ENCODE measurements around the gene S100A16. TPM values are rescaled to one million over a fixed set of nuclear protein-coding genes. Genes with fewer than 3 reads are reported as not detected.
"Not testable (repeated sequence)": the region's sequence is repeated elsewhere in the genome, so short reads cannot be mapped to it uniquely, and the experiment has no call there.

S100A16 gene
- total RNA-seq, 5 donors from 2014 or later (not counting 1 experiment from before 2014, with no cell fraction given) = 0.53 to 1.0 (median 0.82) TPM; not detected in 2

DNA sequence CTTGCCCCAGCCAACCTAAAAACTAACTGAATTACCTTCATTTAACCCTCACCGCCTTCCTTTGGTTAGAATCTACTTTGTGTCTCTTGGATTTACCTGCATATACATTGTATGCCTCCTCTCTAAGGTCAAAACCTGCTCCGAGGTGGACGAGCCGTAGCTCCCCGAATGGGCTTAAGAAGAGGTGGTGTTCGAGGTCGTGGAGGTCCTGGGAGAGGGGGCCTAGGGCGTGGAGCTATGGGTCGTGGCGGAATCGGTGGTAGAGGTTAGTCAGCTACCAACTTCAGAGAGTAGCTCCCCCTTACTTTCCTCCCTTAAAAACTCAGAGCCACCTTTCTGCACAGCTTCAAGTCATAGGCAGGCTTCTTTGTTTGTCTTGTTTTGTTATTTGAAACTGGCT lies 30.2 kb upstream of the S100A16 start:
- no peaks in the 10 kb centered on the region for H3K9me3 ChIP-seq
- H3K4me1 ChIP-seq (ENCODE audit: control insufficient read depth in 1 of 2, extremely low read depth in 1 of 2, insufficient read depth in 2 of 2, low read length in 2 of 2) = peaks cover 9 to 30% of the 10 kb centered on the region in 2 experiments
- H3K4me3 ChIP-seq (ENCODE audit: control insufficient read depth in 1 of 2, extremely low read depth in 1 of 2, low read length in 1 of 2) = no peak overlapping the region
- WGBS (ENCODE audit: insufficient coverage) = 93% methylated on average over 3 of the region's 11 CpGs
- Mint-ChIP-seq H3K4me3 (no peak overlapping the region), H3K9me3 (no peaks in the 10 kb centered on the region), H3K27me3 (no peaks in the 10 kb centered on the region), H3K36me3 (peaks cover 50% of the 10 kb centered on the region), H3K4me1 (peaks cover 70 to 74% (median 70%) of the 10 kb centered on the region in 3 donors), H3K27ac (peak overlapping the region; percentile 60 to 87)
- CTCF ChIA-PET = interaction anchor here in 1 of 2 donors (0.6 kb wide), 1 partner anchor 100 kb away, joined by 3 read pairs; no protein-coding TSS in a partner anchor
- no peaks in the 10 kb centered on the region for H3K27me3 ChIP-seq (replicated peaks in 1 of 2; ENCODE audit: control insufficient read depth in 2 of 2, extremely low read depth in 1 of 2, insufficient read depth in 2 of 2, low read length in 1 of 2)
- DNase-seq (peak in 1 of 35 experiments; percentile 11), ATAC-seq (replicated peaks in 1 of 4) (no peak)
- H3K27ac ChIP-seq (ENCODE audit: low read length) = no peak overlapping the region
- POLR2A ChIA-PET = interaction anchor here in 1 of 2 donors (0.6 kb wide), 1 partner anchor 9 kb away, joined by 4 read pairs; the partner anchor contains the start of gene CHTOP
- peaks cover 19 to 91% of the 10 kb centered on the region in 2 donors for H3K36me3 ChIP-seq (ENCODE audit: control insufficient read depth in 2 of 2, extremely low read depth in 1 of 2, insufficient read depth in 1 of 2, low read length in 1 of 2)

DNA sequence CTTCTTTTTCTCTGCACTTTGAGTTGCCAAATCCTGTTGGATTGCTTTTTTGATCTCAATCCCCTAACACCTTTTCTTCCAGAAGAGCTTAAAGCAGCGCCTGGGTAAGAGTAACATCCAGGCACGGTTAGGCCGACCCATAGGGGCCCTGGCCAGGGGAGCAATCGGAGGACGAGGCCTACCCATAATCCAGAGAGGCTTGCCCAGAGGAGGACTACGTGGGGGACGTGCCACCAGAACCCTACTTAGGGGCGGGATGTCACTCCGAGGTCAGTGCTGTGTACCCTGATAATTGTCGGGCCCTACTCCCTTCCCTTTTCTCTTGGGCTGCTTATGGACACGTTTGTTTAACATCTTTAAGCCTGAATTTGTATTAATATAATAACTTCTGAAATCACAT lies 29.2 kb upstream of the S100A16 start:
- Mint-ChIP-seq H3K27me3 (no peaks in the 10 kb centered on the region), H3K27ac (peak overlapping the region in 1 of 2 donors; percentile 59), H3K4me3 (no peak overlapping the region), H3K9me3 (no peaks in the 10 kb centered on the region), H3K36me3 (peaks cover 52% of the 10 kb centered on the region), H3K4me1 (peaks cover 68 to 76% (median 69%) of the 10 kb centered on the region in 3 donors)
- H3K36me3 ChIP-seq (ENCODE audit: control insufficient read depth in 2 of 2, extremely low read depth in 1 of 2, insufficient read depth in 1 of 2, low read length in 1 of 2) = peaks cover 22 to 96% of the 10 kb centered on the region in 2 donors
- H3K27ac ChIP-seq (ENCODE audit: low read length) = no peak overlapping the region
- CTCF ChIA-PET = no interaction called here
- no peaks in the 10 kb centered on the region for H3K9me3 ChIP-seq
- no peak overlapping the region for H3K4me3 ChIP-seq (ENCODE audit: control insufficient read depth in 1 of 2, extremely low read depth in 1 of 2, low read length in 1 of 2)
- H3K4me1 ChIP-seq (ENCODE audit: control insufficient read depth in 1 of 2, extremely low read depth in 1 of 2, insufficient read depth in 2 of 2, low read length in 2 of 2) = peaks cover 9 to 23% of the 10 kb centered on the region in 2 experiments
- POLR2A ChIA-PET = interaction anchor here in 1 of 2 donors (0.6 kb wide), 1 partner anchor 9 kb away, joined by 9 read pairs; no protein-coding TSS in a partner anchor
- DNase-seq = peak in 1 of 35 experiments; percentile 17
- H3K27me3 ChIP-seq (replicated peaks in 1 of 2; ENCODE audit: control insufficient read depth in 2 of 2, extremely low read depth in 1 of 2, insufficient read depth in 2 of 2, low read length in 1 of 2) = no peaks in the 10 kb centered on the region
- 100% methylated on average over 5 of the region's 11 CpGs for WGBS (ENCODE audit: insufficient coverage)
- no peak for ATAC-seq (replicated peaks in 1 of 4)

GRCh38 chr1:153640861-153641260 lies 27.9 kb upstream of the S100A16 start:
- Mint-ChIP-seq H3K4me3 (no peak overlapping the region), H3K27me3 (no peaks in the 10 kb centered on the region), H3K27ac (peak overlapping the region in 1 of 2 donors; percentile 13), H3K9me3 (no peaks in the 10 kb centered on the region), H3K4me1 (peaks cover 62 to 79% (median 68%) of the 10 kb centered on the region in 3 donors), H3K36me3 (peaks cover 48% of the 10 kb centered on the region)
- no peaks in the 10 kb centered on the region for H3K9me3 ChIP-seq
- no peaks in the 10 kb centered on the region for H3K27me3 ChIP-seq (replicated peaks in 1 of 2; ENCODE audit: control insufficient read depth in 2 of 2, extremely low read depth in 1 of 2, insufficient read depth in 2 of 2, low read length in 1 of 2)
- ChIA-PET CTCF (no interaction called here), POLR2A (interaction anchor here in 1 of 2 donors (0.6 kb wide), 1 partner anchor 11 kb away, joined by 3 read pairs; no protein-coding TSS in a partner anchor)
- ATAC-seq (replicated peaks in 1 of 4) (no peak), DNase-seq (no peak)
- peaks cover 10 to 23% of the 10 kb centered on the region in 2 experiments for H3K4me1 ChIP-seq (ENCODE audit: control insufficient read depth in 1 of 2, extremely low read depth in 1 of 2, insufficient read depth in 2 of 2, low read length in 2 of 2)
- peaks cover 18 to 96% of the 10 kb centered on the region in 2 donors for H3K36me3 ChIP-seq (ENCODE audit: control insufficient read depth in 2 of 2, extremely low read depth in 1 of 2, insufficient read depth in 1 of 2, low read length in 1 of 2)
- 80% methylated on average over 3 of the region's 6 CpGs for WGBS (ENCODE audit: insufficient coverage)
- no peak overlapping the region for H3K27ac ChIP-seq (ENCODE audit: low read length)
- no peak overlapping the region for H3K4me3 ChIP-seq (ENCODE audit: control insufficient read depth in 1 of 2, extremely low read depth in 1 of 2, low read length in 1 of 2)

GRCh38 chr1:153640213-153640612 lies 27.3 kb upstream of the S100A16 start:
- H3K27me3 Mint-ChIP-seq; CTCF ChIA-PET; H3K27me3 ChIP-seq (replicated peaks in 1 of 2; ENCODE audit: control insufficient read depth in 2 of 2, extremely low read depth in 1 of 2, insufficient read depth in 2 of 2, low read length in 1 of 2); H3K9me3 ChIP-seq; DNase-seq; H3K27ac Mint-ChIP-seq; H3K4me3 Mint-ChIP-seq; H3K27ac ChIP-seq (ENCODE audit: low read length); H3K9me3 Mint-ChIP-seq; ATAC-seq (replicated peaks in 1 of 4); H3K4me3 ChIP-seq (ENCODE audit: control insufficient read depth in 1 of 2, extremely low read depth in 1 of 2, low read length in 1 of 2): not testable (repeated sequence)
- Mint-ChIP-seq H3K4me1 (peaks cover 55 to 76% (median 65%) of the 10 kb centered on the region in 3 donors), H3K36me3 (peaks cover 42% of the 10 kb centered on the region)
- Histone ChIP-seq H3K36me3 (ENCODE audit: control insufficient read depth in 2 of 2, extremely low read depth in 1 of 2, insufficient read depth in 1 of 2, low read length in 1 of 2) (peaks cover 14 to 91% of the 10 kb centered on the region in 2 donors), H3K4me1 (ENCODE audit: control insufficient read depth in 1 of 2, extremely low read depth in 1 of 2, insufficient read depth in 2 of 2, low read length in 2 of 2) (peaks cover 6 to 30% of the 10 kb centered on the region in 2 experiments)
- WGBS (ENCODE audit: insufficient coverage) = 100% methylated on average over 2 of the region's 5 CpGs
- POLR2A ChIA-PET = interaction anchor here in 1 of 2 donors (0.6 to 0.7 kb wide), 2 partner anchors 17 to 46 kb away, joined by 3 to 7 read pairs; no protein-coding TSS in a partner anchor

DNA sequence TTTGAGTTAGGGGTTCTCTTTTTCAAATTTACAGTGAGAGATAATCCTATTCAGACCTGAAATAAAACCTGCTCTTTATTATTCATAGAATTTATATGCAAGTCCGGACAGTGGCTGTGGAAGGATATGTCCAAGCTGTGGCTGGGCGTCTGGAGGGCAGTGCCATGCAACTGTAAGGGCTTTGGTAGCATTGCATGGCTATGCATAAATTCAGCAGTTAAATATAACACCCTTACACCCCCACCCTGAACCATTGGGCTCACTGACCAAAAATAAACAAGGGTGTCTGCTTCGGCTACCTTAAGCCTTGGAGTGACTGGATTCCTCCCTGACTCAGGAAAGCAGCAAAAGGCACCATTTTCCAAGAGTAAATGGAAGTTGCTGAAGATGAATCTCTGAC lies 26.3 kb upstream of the S100A16 start:
- H3K4me1 Mint-ChIP-seq = peaks cover 50 to 72% (median 60%) of the 10 kb centered on the region in 3 donors

GRCh38 chr1:153638261-153638660 lies 25.3 kb upstream of the S100A16 start:
- H3K4me3 ChIP-seq (ENCODE audit: control insufficient read depth in 1 of 2, extremely low read depth in 1 of 2, low read length in 1 of 2) = no peak overlapping the region
- no peak overlapping the region for H3K4me3 Mint-ChIP-seq
- 98% methylated on average over 5 of the region's 6 CpGs for WGBS (ENCODE audit: insufficient coverage)
- no peaks in the 10 kb centered on the region for H3K9me3 Mint-ChIP-seq
- H3K4me1 Mint-ChIP-seq = peaks cover 50 to 66% (median 57%) of the 10 kb centered on the region in 3 donors
- H3K36me3 Mint-ChIP-seq = peaks cover 30% of the 10 kb centered on the region
- no peak for ATAC-seq (replicated peaks in 1 of 4)
- no peak overlapping the region for H3K27ac ChIP-seq (ENCODE audit: low read length)
- no peak overlapping the region for H3K27ac Mint-ChIP-seq
- ChIA-PET POLR2A (interaction anchor here in 1 of 2 donors (0.7 kb wide), 1 partner anchor 13 kb away, joined by 3 read pairs; no protein-coding TSS in a partner anchor), CTCF (interaction anchor here in 1 of 2 donors (0.7 to 1.1 kb wide), 2 partner anchors 17 to 26 kb away, joined by 3 to 4 read pairs; partner anchors contain the start of gene S100A16)
- H3K9me3 ChIP-seq = no peaks in the 10 kb centered on the region
- no peaks in the 10 kb centered on the region for H3K27me3 ChIP-seq (replicated peaks in 1 of 2; ENCODE audit: control insufficient read depth in 2 of 2, extremely low read depth in 1 of 2, insufficient read depth in 2 of 2, low read length in 1 of 2)
- H3K36me3 ChIP-seq (ENCODE audit: control insufficient read depth in 2 of 2, extremely low read depth in 1 of 2, insufficient read depth in 1 of 2, low read length in 1 of 2) = peaks cover 11 to 72% of the 10 kb centered on the region in 2 donors
- no peaks in the 10 kb centered on the region for H3K27me3 Mint-ChIP-seq
- no peak for DNase-seq
- H3K4me1 ChIP-seq (ENCODE audit: control insufficient read depth in 1 of 2, extremely low read depth in 1 of 2, insufficient read depth in 2 of 2, low read length in 2 of 2) = peaks cover 6 to 36% of the 10 kb centered on the region in 2 experiments

More for the DNA sequence above, 26.3 kb upstream of the S100A16 start:
- no peak overlapping the region for H3K4me3 Mint-ChIP-seq
- ChIA-PET CTCF (interaction anchor here in 1 of 2 donors (0.6 kb wide), 1 partner anchor 499 kb away, joined by 3 read pairs; no protein-coding TSS in a partner anchor), POLR2A (interaction anchor here in 1 of 2 donors (0.5 kb wide), 1 partner anchor 197 kb away, joined by 3 read pairs; no protein-coding TSS in a partner anchor)
- Histone ChIP-seq H3K4me1 (ENCODE audit: control insufficient read depth in 1 of 2, extremely low read depth in 1 of 2, insufficient read depth in 2 of 2, low read length in 2 of 2) (peaks cover 6 to 31% of the 10 kb centered on the region in 2 experiments), H3K36me3 (ENCODE audit: control insufficient read depth in 2 of 2, extremely low read depth in 1 of 2, insufficient read depth in 1 of 2, low read length in 1 of 2) (peaks cover 11 to 82% of the 10 kb centered on the region in 2 donors), H3K27ac (ENCODE audit: low read length) (no peak overlapping the region), H3K9me3 (no peaks in the 10 kb centered on the region), H3K27me3 (replicated peaks in 1 of 2; ENCODE audit: control insufficient read depth in 2 of 2, extremely low read depth in 1 of 2, insufficient read depth in 2 of 2, low read length in 1 of 2) (no peaks in the 10 kb centered on the region), H3K4me3 (ENCODE audit: control insufficient read depth in 1 of 2, extremely low read depth in 1 of 2, low read length in 1 of 2) (no peak overlapping the region)
- peaks cover 39% of the 10 kb centered on the region for H3K36me3 Mint-ChIP-seq
- ATAC-seq (replicated peaks in 1 of 4) (no peak), DNase-seq (no peak)
- H3K27ac Mint-ChIP-seq = no peak overlapping the region
- no peaks in the 10 kb centered on the region for H3K9me3 Mint-ChIP-seq
- WGBS (ENCODE audit: insufficient coverage) = no CpG with 5 or more reads among the region's 3 CpGs
- no peaks in the 10 kb centered on the region for H3K27me3 Mint-ChIP-seq

Data from T-cell (primary cell).